ENCODE measurements around the gene ENOX2.

DNA sequence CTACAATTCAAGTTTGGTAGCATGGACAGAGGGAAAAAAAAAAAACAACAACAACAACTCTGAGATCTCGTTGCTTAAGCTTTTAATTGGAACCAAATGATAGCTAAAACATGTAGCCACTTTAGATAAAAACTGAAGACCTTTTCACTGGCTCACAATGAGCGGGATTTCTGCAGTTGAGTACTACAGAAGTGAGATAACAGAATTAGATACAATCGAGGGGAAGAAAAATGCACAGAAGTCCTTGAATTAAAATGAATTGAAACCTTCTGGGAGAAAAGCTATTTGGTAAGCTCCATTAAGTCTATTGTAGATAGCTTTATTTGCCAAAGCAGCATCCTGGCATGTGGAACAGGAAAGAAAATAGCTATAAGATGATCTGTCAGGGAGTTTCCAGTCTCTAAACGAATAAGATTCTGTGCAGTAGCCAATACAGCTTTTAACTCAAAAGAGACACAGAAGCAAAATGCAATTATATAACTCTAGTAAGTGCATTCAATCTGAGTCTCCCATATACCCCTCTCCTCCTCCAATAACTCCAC is 248.5 kb downstream of the ENOX2 start:
- TF ChIP-seq, protein P1, sequence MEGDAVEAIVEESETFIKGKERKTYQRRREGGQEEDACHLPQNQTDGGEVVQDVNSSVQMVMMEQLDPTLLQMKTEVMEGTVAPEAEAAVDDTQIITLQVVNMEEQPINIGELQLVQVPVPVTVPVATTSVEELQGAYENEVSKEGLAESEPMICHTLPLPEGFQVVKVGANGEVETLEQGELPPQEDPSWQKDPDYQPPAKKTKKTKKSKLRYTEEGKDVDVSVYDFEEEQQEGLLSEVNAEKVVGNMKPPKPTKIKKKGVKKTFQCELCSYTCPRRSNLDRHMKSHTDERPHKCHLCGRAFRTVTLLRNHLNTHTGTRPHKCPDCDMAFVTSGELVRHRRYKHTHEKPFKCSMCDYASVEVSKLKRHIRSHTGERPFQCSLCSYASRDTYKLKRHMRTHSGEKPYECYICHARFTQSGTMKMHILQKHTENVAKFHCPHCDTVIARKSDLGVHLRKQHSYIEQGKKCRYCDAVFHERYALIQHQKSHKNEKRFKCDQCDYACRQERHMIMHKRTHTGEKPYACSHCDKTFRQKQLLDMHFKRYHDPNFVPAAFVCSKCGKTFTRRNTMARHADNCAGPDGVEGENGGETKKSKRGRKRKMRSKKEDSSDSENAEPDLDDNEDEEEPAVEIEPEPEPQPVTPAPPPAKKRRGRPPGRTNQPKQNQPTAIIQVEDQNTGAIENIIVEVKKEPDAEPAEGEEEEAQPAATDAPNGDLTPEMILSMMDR (IDR thresholded peaks at IDR 0.05): no peak
- TF ChIP-seq POLR2A (IDR thresholded peaks at IDR 0.05) (no peak), EP300 (IDR thresholded peaks at IDR 0.05) (no peak), POLR2AphosphoS5 (IDR thresholded peaks at IDR 0.05) (no peak)

Measured in stomach (tissue), 4 donors.